Panc1 (cell line): ENCODE results near the gene MPV17L.
"Not testable (repeated sequence)": the region's sequence is repeated elsewhere in the genome, so short reads cannot be mapped to it uniquely, and the experiment has no call there.

Source experiments
- CTCF ChIP-seq: fragments of 450-650 bp; IDR thresholded peaks from 2 replicates; pipeline ENCODE4 v1.5.1; 2017; ENCODE audit warnings: mild to moderate bottlenecking
- TF ChIP-seq, protein P1 (sequence below), 2 experiments: IDR thresholded peaks; 2 replicates each; pipeline ENCODE4 v1.6.1; 2011 to 2012; ENCODE audit warnings: low read depth in 2 of 2, control low read depth in 1 of 2, low read length in 1 of 2, mild to moderate bottlenecking in 1 of 2, moderate library complexity in 1 of 2; ENCODE audit not compliant: insufficient read depth in 1 of 2

DNA sequence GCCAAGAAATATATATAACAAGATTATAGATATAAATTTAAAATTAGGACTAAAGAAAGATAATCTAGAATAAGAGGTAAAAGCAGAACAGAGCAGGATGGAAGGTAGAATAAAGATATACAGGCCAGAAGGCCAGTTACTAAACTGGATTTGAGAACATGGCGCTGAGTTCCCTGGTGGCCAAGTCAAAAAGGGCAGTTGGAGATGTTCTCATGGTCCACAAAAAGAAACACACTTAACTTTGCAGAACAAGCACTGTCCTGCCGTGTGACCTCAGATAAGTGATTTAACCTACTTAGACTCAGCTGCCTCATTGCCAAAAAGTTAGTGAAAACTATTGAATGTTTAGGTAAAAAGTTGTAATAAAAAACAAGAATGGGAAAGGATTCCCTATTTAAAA, 40.7 kb upstream of the MPV17L start:
- TF ChIP-seq, protein P1, sequence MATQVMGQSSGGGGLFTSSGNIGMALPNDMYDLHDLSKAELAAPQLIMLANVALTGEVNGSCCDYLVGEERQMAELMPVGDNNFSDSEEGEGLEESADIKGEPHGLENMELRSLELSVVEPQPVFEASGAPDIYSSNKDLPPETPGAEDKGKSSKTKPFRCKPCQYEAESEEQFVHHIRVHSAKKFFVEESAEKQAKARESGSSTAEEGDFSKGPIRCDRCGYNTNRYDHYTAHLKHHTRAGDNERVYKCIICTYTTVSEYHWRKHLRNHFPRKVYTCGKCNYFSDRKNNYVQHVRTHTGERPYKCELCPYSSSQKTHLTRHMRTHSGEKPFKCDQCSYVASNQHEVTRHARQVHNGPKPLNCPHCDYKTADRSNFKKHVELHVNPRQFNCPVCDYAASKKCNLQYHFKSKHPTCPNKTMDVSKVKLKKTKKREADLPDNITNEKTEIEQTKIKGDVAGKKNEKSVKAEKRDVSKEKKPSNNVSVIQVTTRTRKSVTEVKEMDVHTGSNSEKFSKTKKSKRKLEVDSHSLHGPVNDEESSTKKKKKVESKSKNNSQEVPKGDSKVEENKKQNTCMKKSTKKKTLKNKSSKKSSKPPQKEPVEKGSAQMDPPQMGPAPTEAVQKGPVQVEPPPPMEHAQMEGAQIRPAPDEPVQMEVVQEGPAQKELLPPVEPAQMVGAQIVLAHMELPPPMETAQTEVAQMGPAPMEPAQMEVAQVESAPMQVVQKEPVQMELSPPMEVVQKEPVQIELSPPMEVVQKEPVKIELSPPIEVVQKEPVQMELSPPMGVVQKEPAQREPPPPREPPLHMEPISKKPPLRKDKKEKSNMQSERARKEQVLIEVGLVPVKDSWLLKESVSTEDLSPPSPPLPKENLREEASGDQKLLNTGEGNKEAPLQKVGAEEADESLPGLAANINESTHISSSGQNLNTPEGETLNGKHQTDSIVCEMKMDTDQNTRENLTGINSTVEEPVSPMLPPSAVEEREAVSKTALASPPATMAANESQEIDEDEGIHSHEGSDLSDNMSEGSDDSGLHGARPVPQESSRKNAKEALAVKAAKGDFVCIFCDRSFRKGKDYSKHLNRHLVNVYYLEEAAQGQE (IDR thresholded peaks at IDR 0.05; ENCODE audit: insufficient read depth in 1 of 2, low read depth in 2 of 2, low read length in 1 of 2): not testable (repeated sequence)
- not testable (repeated sequence) for TF ChIP-seq CTCF
